ENCODE results near the gene APBA3.

The APBA3 gene

GRCh38 chr19:3761382-3762129 is at the start of gene APBA3:
Gene APBA3 (minus strand): TSS chr19:3761692. CDS start chr19:3760264, 1,428 bp downstream.
- Mint-ChIP-seq H3K4me1 (peaks cover 46% of the 10 kb centered on the region), H3K27ac (peak within 1 kb of the TSS; percentile 100), H3K36me3 (peaks cover 25% of the 10 kb centered on the region), H3K4me3 (peak within 1 kb of the TSS; percentile 96), H3K9me3 (no peaks in the 10 kb centered on the region), H3K27me3 (peaks cover 6% of the 10 kb centered on the region)
- CTCF ChIA-PET = interaction anchor here (0.7 to 5.0 kb wide), 5 partner anchors 33 to 238 kb away, joined by 3 to 50 read pairs (median 3); no protein-coding TSS in a partner anchor
- DNase-seq = peak; percentile 95

- DNase-seq = no peak
- Mint-ChIP-seq H3K27me3 (no peaks in the 10 kb centered on the region), H3K4me3 (no peak overlapping the region), H3K27ac (peak overlapping the region; percentile 37), H3K4me1 (peaks cover 50% of the 10 kb centered on the region), H3K9me3 (peaks cover 9% of the 10 kb centered on the region), H3K36me3 (peaks cover 3% of the 10 kb centered on the region)
- CTCF ChIA-PET = no interaction called here
Observed at GRCh38 chr19:3810708-3811355, 49.3 kb upstream of the APBA3 start.

DNA sequence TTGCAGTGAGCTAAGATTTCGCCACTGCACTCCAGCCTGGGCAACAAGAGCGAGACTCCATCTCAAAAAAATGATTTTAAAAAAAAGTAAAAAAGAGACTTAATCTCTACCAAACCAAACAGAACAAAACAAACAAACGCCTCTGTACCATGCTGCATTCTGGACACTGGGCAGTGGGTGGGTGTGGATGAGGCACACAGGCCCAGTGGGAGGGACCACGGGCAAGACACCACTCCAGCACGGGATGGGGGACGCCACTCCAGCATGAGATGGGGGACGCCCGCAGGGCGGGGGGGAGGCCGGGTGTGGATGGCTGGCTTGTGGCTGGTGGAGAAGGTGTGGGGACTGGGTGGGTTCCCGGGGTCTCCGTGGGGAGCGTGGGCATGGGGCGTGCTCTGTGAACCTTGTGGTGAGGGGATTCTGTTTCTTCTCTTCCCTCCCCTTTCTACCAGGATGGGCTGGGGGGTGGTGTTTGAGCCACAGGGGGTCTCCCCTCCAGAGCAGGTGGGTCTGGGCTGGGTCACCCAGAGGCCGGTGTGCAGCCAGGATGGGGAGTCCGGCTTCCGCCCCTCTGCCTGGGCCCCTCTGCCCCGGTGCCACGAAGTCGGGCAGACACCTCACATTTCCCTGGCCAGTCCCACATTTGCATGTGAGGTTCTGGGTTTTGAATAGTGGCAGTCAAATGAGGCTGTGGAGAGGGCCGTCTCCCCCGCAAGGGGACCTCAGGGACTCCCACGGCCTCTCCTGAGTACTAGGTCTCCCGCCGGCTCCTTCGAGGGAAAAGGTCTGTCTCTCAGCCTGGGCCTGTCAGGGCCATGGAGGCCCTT is 48.6 kb upstream of the APBA3 start:
- Mint-ChIP-seq H3K36me3 (peaks cover 3% of the 10 kb centered on the region), H3K27me3 (no peaks in the 10 kb centered on the region), H3K9me3 (peaks cover 9% of the 10 kb centered on the region), H3K4me3 (no peak overlapping the region), H3K27ac (no peak overlapping the region), H3K4me1 (peaks cover 54% of the 10 kb centered on the region)
- no peak for DNase-seq
- CTCF ChIA-PET = no interaction called here

DNA sequence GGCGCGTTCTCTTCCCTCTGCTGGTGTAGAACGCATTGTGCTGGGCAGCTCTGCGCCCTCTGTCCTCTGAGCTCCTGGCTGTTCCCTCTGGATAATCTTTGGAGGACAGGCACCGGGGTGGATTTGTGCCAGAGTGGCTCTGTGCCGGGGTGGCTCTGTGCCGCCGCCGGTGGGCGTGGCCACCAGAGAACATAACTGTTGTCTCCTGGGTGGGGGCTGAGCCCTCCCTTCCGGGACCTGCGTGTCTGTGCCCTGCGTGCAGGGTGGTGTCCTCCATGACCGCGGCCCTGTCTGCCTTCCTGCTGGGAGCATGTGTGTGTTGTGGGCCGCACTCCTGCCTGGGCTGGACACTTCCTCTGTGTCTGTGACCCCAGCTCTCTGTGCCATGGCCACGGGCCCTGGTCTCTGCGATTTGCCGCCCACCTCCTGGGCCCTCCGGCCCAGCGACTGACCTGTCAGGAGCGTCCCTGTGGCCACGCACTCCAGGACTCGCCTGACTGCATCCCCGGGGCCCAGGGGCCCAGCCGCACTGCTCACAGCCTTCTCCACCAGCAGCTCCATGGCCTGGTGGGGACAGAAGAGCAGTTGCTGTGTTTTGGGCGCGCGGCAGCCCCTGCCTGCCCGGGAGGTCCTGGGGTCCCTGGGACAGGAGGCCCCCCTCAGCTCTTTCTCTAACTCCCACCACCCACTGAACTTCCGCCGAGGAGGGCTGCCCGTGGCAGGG is 47.1 kb upstream of the APBA3 start:
- H3K4me1 Mint-ChIP-seq = peaks cover 47% of the 10 kb centered on the region

GRCh38 chr19:3807574-3808354 is 46.3 kb upstream of the APBA3 start:
- CTCF ChIA-PET = no interaction called here
- Mint-ChIP-seq H3K27ac (peak overlapping the region; percentile 17), H3K4me3 (no peak overlapping the region), H3K9me3 (peaks cover 9% of the 10 kb centered on the region), H3K4me1 (peaks cover 41% of the 10 kb centered on the region), H3K36me3 (no peaks in the 10 kb centered on the region), H3K27me3 (peaks cover 8% of the 10 kb centered on the region)
- no peak for DNase-seq

More for the DNA sequence above, 47.1 kb upstream of the APBA3 start:
- H3K27me3 Mint-ChIP-seq = peaks cover under 1% of the 10 kb centered on the region
- CTCF ChIA-PET = no interaction called here
- peaks cover 9% of the 10 kb centered on the region for H3K9me3 Mint-ChIP-seq
- no peak overlapping the region for H3K4me3 Mint-ChIP-seq
- no peak for DNase-seq
- H3K36me3 Mint-ChIP-seq = no peaks in the 10 kb centered on the region
- H3K27ac Mint-ChIP-seq = peak overlapping the region; percentile 17

DNA sequence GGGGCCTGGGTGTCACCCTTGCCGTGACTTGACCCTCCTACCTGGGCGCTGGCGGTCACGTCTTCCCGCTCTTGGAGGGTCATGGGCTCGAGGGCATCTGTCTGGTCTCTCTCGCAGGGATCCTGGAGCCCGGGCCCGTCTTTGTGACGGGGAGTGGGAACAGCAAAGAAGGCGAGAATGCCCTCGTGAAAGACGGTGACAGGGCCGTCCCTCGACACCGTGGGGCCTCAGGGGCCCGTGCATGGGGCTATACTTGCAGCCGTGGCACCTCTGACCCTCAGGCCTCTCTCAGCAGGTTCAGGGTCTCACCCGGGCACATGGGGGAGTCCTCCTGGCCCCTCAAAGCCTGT is 45.6 kb upstream of the APBA3 start:
- no peak overlapping the region for H3K27ac Mint-ChIP-seq
- peaks cover 9% of the 10 kb centered on the region for H3K9me3 Mint-ChIP-seq
- CTCF ChIA-PET = no interaction called here
- H3K27me3 Mint-ChIP-seq = peaks cover 14% of the 10 kb centered on the region
- no peaks in the 10 kb centered on the region for H3K36me3 Mint-ChIP-seq
- no peak for DNase-seq
- no peak overlapping the region for H3K4me3 Mint-ChIP-seq
- H3K4me1 Mint-ChIP-seq = peaks cover 39% of the 10 kb centered on the region

- CTCF ChIA-PET = interaction anchor here (1.5 kb wide), 1 partner anchor 43 kb away, joined by 3 read pairs; the partner anchor contains the start of gene MRPL54
- Mint-ChIP-seq H3K4me1 (peaks cover 45% of the 10 kb centered on the region), H3K9me3 (peaks cover 9% of the 10 kb centered on the region), H3K27me3 (peaks cover 27% of the 10 kb centered on the region), H3K27ac (no peak overlapping the region), H3K4me3 (no peak overlapping the region), H3K36me3 (no peaks in the 10 kb centered on the region)
- DNase-seq = no peak
Observed at GRCh38 chr19:3805859-3806258, 44.4 kb upstream of the APBA3 start.

DNA sequence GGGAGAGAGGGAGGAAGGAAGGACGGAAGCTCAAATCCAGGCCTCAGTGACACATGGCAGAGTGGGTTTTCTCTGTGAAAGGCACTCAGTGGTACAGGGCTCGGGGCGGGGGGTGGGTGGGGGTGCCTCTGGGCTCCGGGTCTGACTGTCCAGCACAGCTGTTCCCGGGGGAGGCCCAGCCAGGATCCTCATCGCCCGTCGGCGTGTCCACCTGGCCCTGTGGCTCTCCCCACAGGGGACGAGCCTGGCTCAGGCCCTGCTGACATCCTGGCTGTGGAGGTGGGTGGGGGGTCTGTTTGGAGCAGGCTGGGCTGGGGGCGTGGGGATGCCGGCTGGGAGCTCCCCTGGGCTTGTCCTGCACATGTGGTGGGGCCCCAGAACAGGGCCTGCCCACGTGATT is 42.9 kb upstream of the APBA3 start:
- H3K4me3 Mint-ChIP-seq = no peak overlapping the region
- peaks cover 9% of the 10 kb centered on the region for H3K9me3 Mint-ChIP-seq
- DNase-seq = no peak
- peaks cover 27% of the 10 kb centered on the region for H3K27me3 Mint-ChIP-seq
- CTCF ChIA-PET = interaction anchor here (0.9 to 1.5 kb wide), 2 partner anchors 8 to 42 kb away, joined by 3 read pairs; partner anchors contain the start of gene MRPL54
- H3K36me3 Mint-ChIP-seq = no peaks in the 10 kb centered on the region
- H3K4me1 Mint-ChIP-seq = peaks cover 47% of the 10 kb centered on the region
- no peak overlapping the region for H3K27ac Mint-ChIP-seq

DNA sequence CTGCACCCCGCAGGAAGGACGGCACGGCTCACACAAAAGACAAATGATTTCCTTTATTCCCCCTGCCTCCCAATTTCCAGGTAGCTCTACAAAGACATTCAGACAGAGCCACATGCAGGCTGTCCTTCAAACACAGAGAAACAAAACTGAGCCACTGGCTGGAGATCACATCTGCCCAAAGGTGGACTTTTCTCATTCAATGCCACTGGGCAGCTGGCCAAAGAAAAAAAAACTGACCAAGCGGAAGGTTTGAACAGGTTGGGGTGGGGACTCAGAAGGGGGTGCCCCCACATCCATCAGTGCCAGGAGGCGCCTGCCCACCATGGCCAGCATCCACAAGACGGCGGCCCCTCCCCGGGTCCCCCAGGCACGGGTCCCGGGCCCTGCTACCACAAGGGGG is 42.5 kb upstream of the APBA3 start:
- peaks cover 27% of the 10 kb centered on the region for H3K27me3 Mint-ChIP-seq
- CTCF ChIA-PET = interaction anchor here (0.9 kb wide), 1 partner anchor 8 kb away, joined by 3 read pairs; no protein-coding TSS in a partner anchor
- H3K27ac Mint-ChIP-seq = peak overlapping the region; percentile 22
- H3K4me3 Mint-ChIP-seq = no peak overlapping the region
- peaks cover 49% of the 10 kb centered on the region for H3K4me1 Mint-ChIP-seq
- peaks cover 2% of the 10 kb centered on the region for H3K36me3 Mint-ChIP-seq
- peaks cover 7% of the 10 kb centered on the region for H3K9me3 Mint-ChIP-seq
- no peak for DNase-seq

GRCh38 chr19:3803114-3803888 is 41.8 kb upstream of the APBA3 start:
- Mint-ChIP-seq H3K4me1 (peaks cover 52% of the 10 kb centered on the region), H3K27ac (no peak overlapping the region), H3K27me3 (peaks cover 27% of the 10 kb centered on the region), H3K4me3 (no peak overlapping the region), H3K9me3 (peaks cover 7% of the 10 kb centered on the region), H3K36me3 (peaks cover 2% of the 10 kb centered on the region)
- DNase-seq = no peak
- CTCF ChIA-PET = interaction anchor here (0.9 kb wide), 1 partner anchor 9 kb away, joined by 3 read pairs; no protein-coding TSS in a partner anchor

- CTCF ChIA-PET = interaction anchor here (1.6 kb wide), 1 partner anchor 21 kb away, joined by 4 read pairs; no protein-coding TSS in a partner anchor
- peaks cover 27% of the 10 kb centered on the region for H3K27me3 Mint-ChIP-seq
- H3K27ac Mint-ChIP-seq = peak overlapping the region; percentile 58
- H3K4me1 Mint-ChIP-seq = peaks cover 56% of the 10 kb centered on the region
- DNase-seq = peak; percentile 83
- H3K4me3 Mint-ChIP-seq = peak overlapping the region; percentile 54
- H3K9me3 Mint-ChIP-seq = peaks cover 7% of the 10 kb centered on the region
- H3K36me3 Mint-ChIP-seq = peaks cover 10% of the 10 kb centered on the region
Observed at GRCh38 chr19:3801412-3802096, 40.1 kb upstream of the APBA3 start.

DNA sequence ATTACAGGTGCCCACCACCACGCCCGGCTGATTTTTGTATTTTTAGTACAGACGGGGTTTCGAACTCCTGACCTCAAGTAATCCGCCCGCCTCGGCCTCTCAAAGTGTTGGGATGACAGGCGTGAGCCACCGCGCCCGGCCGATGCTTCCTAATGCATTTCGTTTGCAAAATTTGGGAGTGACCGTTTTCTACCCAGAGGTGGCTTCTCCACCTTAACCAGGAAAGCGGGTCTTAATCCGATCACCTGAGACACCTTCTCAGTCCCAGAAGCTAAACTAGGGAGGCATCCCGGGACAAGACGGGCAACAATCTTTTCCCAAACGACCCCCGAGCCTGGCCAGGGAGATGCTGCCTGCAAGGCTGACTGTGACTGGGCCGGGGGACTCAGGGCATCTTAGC is 39.5 kb upstream of the APBA3 start:
- Mint-ChIP-seq H3K9me3 (peaks cover 12% of the 10 kb centered on the region), H3K27ac (peak overlapping the region; percentile 58), H3K4me3 (peak overlapping the region; percentile 54), H3K27me3 (peaks cover 27% of the 10 kb centered on the region), H3K4me1 (peaks cover 54% of the 10 kb centered on the region), H3K36me3 (peaks cover 14% of the 10 kb centered on the region)
- DNase-seq = no peak
- CTCF ChIA-PET = interaction anchor here (1.6 kb wide), 1 partner anchor 21 kb away, joined by 4 read pairs; no protein-coding TSS in a partner anchor

Measured in activated naive CD4-positive, alpha-beta T cell treated with anti-CD3 and anti-CD28 coated beads, Interleukin-2, amount 10 ng/mL, durations not matched to agents 7 days and 5 days (primary cell).